ENCODE results near the gene VSX2.

The VSX2 gene

DNA sequence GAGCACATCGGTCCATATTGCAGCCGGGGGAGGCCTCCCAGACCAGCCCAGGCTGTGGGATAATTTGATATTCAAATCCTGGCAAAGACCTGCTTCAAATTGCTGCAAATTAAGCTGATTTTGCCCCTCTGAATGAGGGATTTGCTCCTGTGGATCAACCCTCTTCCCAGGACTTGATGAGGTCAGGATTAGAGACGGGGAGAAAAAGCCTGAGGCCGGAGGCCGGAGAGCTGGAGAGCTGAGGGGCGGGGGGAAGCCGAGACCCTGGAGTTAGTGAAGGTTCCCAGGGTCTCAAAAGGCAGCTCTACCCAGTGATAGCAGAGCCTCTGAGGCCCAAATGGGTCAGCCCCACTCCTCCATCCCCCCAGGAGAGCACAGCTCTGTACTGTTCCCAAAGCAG is 17.5 kb upstream of the VSX2 start:
- no peaks in the 10 kb centered on the region for H3K4me1 ChIP-seq (ENCODE audit: control insufficient read depth, insufficient read depth, low read length)
- ChIA-PET CTCF (interaction anchor here (1.0 to 2.2 kb wide), 4 partner anchors 14 to 36 kb away, joined by 3 to 7 read pairs (median 4); no protein-coding TSS in a partner anchor), POLR2A (no interaction called here)
- no peak overlapping the region for H3K4me3 ChIP-seq (ENCODE audit: low read depth, low read length)
- no peaks in the 10 kb centered on the region for H3K36me3 ChIP-seq (ENCODE audit: control insufficient read depth in 2 of 2, insufficient read depth in 1 of 2, low read length in 2 of 2)
- H3K9me3 ChIP-seq (ENCODE audit: control insufficient read depth, insufficient read depth, low read depth, low read length) = no peaks in the 10 kb centered on the region
- no peak overlapping the region for H3K27ac ChIP-seq (ENCODE audit: extremely low read depth, low read depth, low read length)
- no peak for TF ChIP-seq ZNF571 (tag by site-specific recombination; IDR thresholded peaks at IDR 0.05)
- TF ChIP-seq, protein P1, sequence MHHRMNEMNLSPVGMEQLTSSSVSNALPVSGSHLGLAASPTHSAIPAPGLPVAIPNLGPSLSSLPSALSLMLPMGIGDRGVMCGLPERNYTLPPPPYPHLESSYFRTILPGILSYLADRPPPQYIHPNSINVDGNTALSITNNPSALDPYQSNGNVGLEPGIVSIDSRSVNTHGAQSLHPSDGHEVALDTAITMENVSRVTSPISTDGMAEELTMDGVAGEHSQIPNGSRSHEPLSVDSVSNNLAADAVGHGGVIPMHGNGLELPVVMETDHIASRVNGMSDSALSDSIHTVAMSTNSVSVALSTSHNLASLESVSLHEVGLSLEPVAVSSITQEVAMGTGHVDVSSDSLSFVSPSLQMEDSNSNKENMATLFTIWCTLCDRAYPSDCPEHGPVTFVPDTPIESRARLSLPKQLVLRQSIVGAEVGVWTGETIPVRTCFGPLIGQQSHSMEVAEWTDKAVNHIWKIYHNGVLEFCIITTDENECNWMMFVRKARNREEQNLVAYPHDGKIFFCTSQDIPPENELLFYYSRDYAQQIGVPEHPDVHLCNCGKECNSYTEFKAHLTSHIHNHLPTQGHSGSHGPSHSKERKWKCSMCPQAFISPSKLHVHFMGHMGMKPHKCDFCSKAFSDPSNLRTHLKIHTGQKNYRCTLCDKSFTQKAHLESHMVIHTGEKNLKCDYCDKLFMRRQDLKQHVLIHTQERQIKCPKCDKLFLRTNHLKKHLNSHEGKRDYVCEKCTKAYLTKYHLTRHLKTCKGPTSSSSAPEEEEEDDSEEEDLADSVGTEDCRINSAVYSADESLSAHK (tag by site-specific recombination; IDR thresholded peaks at IDR 0.05) = no peak
- TF ChIP-seq ZNF214 (tag by site-specific recombination; IDR thresholded peaks at IDR 0.05; ENCODE audit: borderline replicate concordance) = no peak
- TF ChIP-seq ZNF692 (tag by site-specific recombination; IDR thresholded peaks at IDR 0.05) = no peak
- TF ChIP-seq KLF8 (tag by site-specific recombination; IDR thresholded peaks at IDR 0.05) = no peak
- no peak for TF ChIP-seq ZNF501 (tag by site-specific recombination; IDR thresholded peaks at IDR 0.05)
- TF ChIP-seq EGR2 (tag by site-specific recombination; IDR thresholded peaks at IDR 0.05; ENCODE audit: low read depth) = no peak
- no peak for TF ChIP-seq MZF1 (tag by site-specific recombination; IDR thresholded peaks at IDR 0.05; ENCODE audit: borderline replicate concordance)
- no peak for TF ChIP-seq ZBTB8A (tag by site-specific recombination; IDR thresholded peaks at IDR 0.05)

- ChIA-PET POLR2A (no interaction called here), CTCF (interaction anchor here (1.0 to 2.2 kb wide), 2 partner anchors 23 to 35 kb away, joined by 4 to 7 read pairs; no protein-coding TSS in a partner anchor)
- H3K4me3 ChIP-seq (ENCODE audit: low read depth, low read length) = no peak overlapping the region
- TF ChIP-seq BCL6B (tag by site-specific recombination; IDR thresholded peaks at IDR 0.05) (no peak), SP7 (tag by site-specific recombination; IDR thresholded peaks at IDR 0.05) (no peak), FEZF1 (tag by site-specific recombination; IDR thresholded peaks at IDR 0.05) (no peak), HIC1 (tag by site-specific recombination; IDR thresholded peaks at IDR 0.05) (no peak), ZBTB17 (tag by site-specific recombination; IDR thresholded peaks at IDR 0.05) (no peak), ZNF785 (tag by site-specific recombination; IDR thresholded peaks at IDR 0.05) (no peak), ZFP41 (tag by site-specific recombination; IDR thresholded peaks at IDR 0.05; ENCODE audit: borderline replicate concordance) (no peak), ZNF621 (tag by site-specific recombination; IDR thresholded peaks at IDR 0.05) (no peak), ZNF146 (tag by site-specific recombination; IDR thresholded peaks at IDR 0.05) (no peak), KLF16 (tag by site-specific recombination; IDR thresholded peaks at IDR 0.05) (no peak), ZNF169 (tag by site-specific recombination; IDR thresholded peaks at IDR 0.05) (no peak), REPIN1 (tag by site-specific recombination; IDR thresholded peaks at IDR 0.05; ENCODE audit: low read depth) (no peak), ZNF585B (tag by site-specific recombination; IDR thresholded peaks at IDR 0.05) (no peak), KLF10 (tag by site-specific recombination; IDR thresholded peaks at IDR 0.05) (no peak), ZNF354C (tag by site-specific recombination; IDR thresholded peaks at IDR 0.05; ENCODE audit: borderline replicate concordance, low read depth) (no peak), ZIC2 (tag by site-specific recombination; IDR thresholded peaks at IDR 0.05) (no peak), ZNF747 (tag by site-specific recombination; IDR thresholded peaks at IDR 0.05) (no peak)
- TF ChIP-seq, protein P2, sequence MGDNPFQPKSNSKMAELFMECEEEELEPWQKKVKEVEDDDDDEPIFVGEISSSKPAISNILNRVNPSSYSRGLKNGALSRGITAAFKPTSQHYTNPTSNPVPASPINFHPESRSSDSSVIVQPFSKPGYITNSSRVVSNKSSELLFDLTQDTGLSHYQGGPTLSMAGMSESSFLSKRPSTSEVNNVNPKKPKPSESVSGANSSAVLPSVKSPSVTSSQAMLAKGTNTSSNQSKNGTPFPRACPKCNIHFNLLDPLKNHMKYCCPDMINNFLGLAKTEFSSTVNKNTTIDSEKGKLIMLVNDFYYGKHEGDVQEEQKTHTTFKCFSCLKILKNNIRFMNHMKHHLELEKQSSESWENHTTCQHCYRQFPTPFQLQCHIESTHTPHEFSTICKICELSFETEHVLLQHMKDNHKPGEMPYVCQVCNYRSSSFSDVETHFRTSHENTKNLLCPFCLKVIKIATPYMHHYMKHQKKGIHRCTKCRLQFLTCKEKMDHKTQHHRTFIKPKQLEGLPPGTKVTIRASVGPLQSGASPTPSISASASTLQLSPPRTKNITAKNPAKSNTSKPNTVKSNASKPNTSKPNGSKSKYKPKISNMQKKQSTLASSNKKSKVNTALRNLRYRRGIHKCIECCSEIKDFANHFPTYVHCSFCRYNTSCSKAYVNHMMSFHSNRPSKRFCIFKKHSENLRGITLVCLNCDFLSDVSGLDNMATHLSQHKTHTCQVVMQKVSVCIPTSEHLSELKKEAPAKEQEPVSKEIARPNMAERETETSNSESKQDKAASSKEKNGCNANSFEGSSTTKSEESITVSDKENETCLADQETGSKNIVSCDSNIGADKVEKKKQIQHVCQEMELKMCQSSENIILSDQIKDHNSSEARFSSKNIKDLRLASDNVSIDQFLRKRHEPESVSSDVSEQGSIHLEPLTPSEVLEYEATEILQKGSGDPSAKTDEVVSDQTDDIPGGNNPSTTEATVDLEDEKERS (tag by site-specific recombination; IDR thresholded peaks at IDR 0.05) = no peak
These were observed 16.2 kb upstream of the VSX2 start for GRCh38 chr14:74223016-74223415.

More at GRCh38 chr14:74223016-74223415, 16.2 kb upstream of the VSX2 start:
- H3K36me3 ChIP-seq (ENCODE audit: control insufficient read depth in 2 of 2, insufficient read depth in 1 of 2, low read length in 2 of 2) = no peaks in the 10 kb centered on the region
- no peak overlapping the region for H3K27ac ChIP-seq (ENCODE audit: extremely low read depth, low read depth, low read length)
- no peaks in the 10 kb centered on the region for H3K4me1 ChIP-seq (ENCODE audit: control insufficient read depth, insufficient read depth, low read length)
- no peaks in the 10 kb centered on the region for H3K9me3 ChIP-seq (ENCODE audit: control insufficient read depth, insufficient read depth, low read depth, low read length)
